ENCODE measurements around the gene RBM47.

- no peak for TF ChIP-seq POLR2AphosphoS5 (IDR thresholded peaks at IDR 0.05; ENCODE audit: low read depth, low read length)
- TF ChIP-seq TAF1 (IDR thresholded peaks at IDR 0.05; ENCODE audit: low read depth, low read length), result no peak
- no peak for TF ChIP-seq POLR2A (IDR thresholded peaks at IDR 0.05; ENCODE audit: low read depth, low read length)
- no peak for TF ChIP-seq SPI1 (IDR thresholded peaks at IDR 0.05; ENCODE audit: low read depth, low read length)
Measured at GRCh38 chr4:40603281-40603680, 26.4 kb downstream of the RBM47 start.
